Left cardiac atrium (tissue), 4 donors: ENCODE results near the gene CPLX3. TPM values are rescaled to one million over a fixed set of nuclear protein-coding genes. Genes with fewer than 3 reads are reported as not detected.

Source experiments
- ATAC-seq, 2 donors: fragments of 200-7000 bp; cut with Tn5 transposase; one replicate each; pipeline ENCODE4 v1.9.1; 2020; ENCODE audit warnings: mild to moderate bottlenecking in 2 of 2, moderate library complexity in 2 of 2
- DNase-seq: peaks from one replicate; pipeline ENCODE4 v3.0.0-alpha.2; 2020
- intact Hi-C, 2 donors: fragments of 100-400 bp; cut with DNase I; formaldehyde crosslinking; loops; one replicate each; pipeline versions ENCODE4 v1.14.1 to v1.15.1; 2022 to 2023
- total RNA-seq, 2 donors: library from RNA; stranded (reverse); fragmentation: NEBNext Ultra II Directional; extraction: Animal tissue kit (Norgen Biotek cat#: 25700); gene quantifications; one replicate each; pipeline ENCODE4 v1.2.1, GENCODE V29; 2021
- donor health status: DM: no; HTN: yes; CAD: no.
- donor health status: DM: no; HTN: yes; CAD: no; lungs with severe emphysema.
- donor health status: DM: yes; HTN: yes; CAD: no.
- donor health status: Dilated cardiomyopathy.

CPLX3 gene
- total RNA-seq, 2 donors from 2014 or later = 11.0 to 24.5 TPM

GRCh38 chr15:74857082-74857655 is 30.7 kb downstream of the CPLX3 start:
- peak in 1 of 2 donors; percentile 50 for ATAC-seq

GRCh38 chr15:74857671-74858368 is 31.4 kb downstream of the CPLX3 start:
- no peak for ATAC-seq
- DNase-seq = no peak
- intact Hi-C loops = no loop called here

More at GRCh38 chr15:74857082-74857655, 30.7 kb downstream of the CPLX3 start:
- intact Hi-C loops = no loop called here
- no peak for DNase-seq

GRCh38 chr15:74858369-74858740 is 31.9 kb downstream of the CPLX3 start:
- DNase-seq = no peak

DNA sequence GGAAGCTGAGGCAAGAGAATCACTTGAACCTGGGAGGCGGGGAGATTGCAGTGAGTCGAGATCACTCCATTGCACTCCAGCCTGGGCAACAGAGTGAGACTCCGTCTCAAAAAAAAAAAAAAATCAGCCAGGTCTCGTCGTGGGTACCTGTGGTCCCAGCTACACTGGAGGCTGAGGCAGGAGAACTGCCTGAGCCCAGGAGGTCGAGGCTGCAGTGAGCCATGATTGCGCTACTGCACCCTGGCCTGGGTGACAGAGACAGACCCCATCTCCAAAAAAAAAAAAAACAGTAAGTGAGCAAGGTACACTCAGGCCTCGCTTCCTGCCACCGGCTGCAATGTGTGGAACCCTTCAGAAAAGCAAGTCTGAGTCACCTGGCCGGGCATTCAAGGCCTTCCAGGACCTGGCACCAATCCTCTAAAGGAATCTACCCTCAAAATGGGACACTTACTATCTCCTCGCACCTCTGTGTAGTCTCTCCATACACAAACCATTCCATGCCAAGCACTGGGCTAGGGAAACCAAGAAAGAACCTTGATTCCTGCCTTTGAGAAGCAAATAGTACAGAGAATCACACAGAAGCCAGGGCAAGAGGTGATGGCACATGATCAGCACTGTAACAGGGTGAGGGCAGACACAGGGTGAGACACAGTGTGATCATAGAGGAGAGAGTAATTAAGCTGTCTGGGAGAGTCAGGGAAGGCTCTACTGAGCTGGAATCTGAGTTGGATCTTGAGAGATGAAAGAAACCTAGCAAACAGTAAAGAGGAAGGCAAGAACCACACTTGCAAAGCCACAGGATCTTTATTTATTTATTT is 37.0 kb downstream of the CPLX3 start:
- DNase-seq = no peak
- intact Hi-C loops = no loop called here
- ATAC-seq = peak in 1 of 2 donors; percentile 53

More at GRCh38 chr15:74858369-74858740, 31.9 kb downstream of the CPLX3 start:
- ATAC-seq = no peak
- intact Hi-C loops = no loop called here

DNA sequence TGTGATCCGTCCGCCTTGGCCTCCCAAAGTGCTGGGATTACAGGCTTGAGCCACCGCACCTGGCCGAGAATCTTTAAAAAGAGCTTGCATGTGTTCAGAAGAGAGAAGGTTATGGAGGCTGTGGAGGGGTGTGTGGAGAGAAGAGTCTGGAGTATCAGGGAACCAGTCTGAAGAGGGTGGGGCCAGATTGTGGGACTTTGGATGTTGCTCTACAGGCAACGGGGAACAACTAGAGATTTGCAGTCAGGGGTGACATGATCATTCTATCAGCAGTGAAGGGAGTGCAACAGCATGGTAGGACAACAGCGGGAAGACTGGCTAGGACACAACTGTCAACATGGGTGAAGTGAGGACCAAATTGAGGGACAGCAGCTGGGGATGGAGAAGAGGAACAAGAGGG is 37.9 kb downstream of the CPLX3 start:
- no peak for ATAC-seq
- DNase-seq = no peak
- intact Hi-C loops = no loop called here

GRCh38 chr15:74865316-74865715 is 38.9 kb downstream of the CPLX3 start:
- DNase-seq = no peak
- no peak for ATAC-seq
- intact Hi-C loops = no loop called here

DNA sequence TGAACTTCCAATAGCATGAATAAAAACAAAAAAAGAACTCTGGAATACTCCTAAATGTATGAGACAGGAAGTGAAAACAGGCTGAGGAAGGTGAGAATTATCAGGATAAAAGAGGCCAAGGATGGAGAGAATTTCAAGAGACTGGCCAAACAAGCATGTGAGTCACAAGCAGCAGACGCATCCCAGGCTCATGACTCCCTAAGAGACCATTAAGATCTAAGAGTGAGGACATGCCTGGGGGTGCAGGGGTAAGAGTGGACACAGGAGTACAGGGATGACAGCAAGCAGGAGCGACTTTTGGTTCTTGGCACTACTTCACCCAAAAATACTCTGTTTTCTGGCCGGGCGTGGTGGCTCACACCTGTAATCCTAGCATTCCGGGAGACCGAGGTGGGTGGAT is 39.7 kb downstream of the CPLX3 start:
- DNase-seq (no peak), ATAC-seq (peak in 1 of 2 donors; percentile 19)
- intact Hi-C loops = no loop called here

GRCh38 chr15:74867466-74868038 is 41.1 kb downstream of the CPLX3 start:
- ATAC-seq = no peak
- intact Hi-C loops = no loop called here
- DNase-seq = no peak

GRCh38 chr15:74868059-74868458 is 41.6 kb downstream of the CPLX3 start:
- intact Hi-C loops = no loop called here
- ATAC-seq = peak in 1 of 2 donors; percentile 1
- no peak for DNase-seq

- ATAC-seq (peak in 1 of 2 donors; percentile 18), DNase-seq (no peak)
- intact Hi-C loops = no loop called here
Observed at GRCh38 chr15:74869372-74869725, 42.9 kb downstream of the CPLX3 start.

DNA sequence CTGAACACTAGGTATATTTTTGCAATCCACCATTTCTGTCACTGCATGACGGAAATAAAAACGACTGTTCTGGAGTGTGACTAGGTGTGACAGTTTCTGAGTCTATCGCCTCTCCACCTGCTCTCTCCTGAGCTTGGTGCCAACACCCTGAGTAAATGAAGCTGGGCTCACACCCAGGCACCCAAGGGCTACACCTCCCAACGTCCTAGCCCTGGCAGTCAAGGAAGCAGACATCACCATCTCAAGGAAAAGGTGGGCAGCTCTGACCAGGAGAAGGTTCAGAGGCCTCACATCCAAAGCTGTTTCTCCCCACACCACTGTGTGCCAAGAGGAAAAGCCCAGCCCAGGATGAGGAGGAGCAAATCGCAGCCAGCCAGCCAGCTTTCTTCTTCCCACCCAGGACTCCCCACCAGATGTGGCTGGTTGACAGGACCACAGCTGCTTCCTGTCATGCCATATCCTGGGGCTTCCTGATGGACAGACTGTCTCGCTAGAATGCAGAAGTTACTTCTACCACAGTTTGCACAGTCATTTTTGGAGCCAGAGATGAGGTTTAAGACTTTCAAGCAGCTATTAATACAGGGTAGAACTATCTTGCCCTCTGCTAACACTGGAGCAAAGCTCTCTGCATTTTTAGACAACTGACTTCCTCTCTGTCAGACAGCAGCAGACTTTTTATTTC is 43.4 kb downstream of the CPLX3 start:
- ATAC-seq (peak; percentile 50 to 52), DNase-seq (peak; percentile 72)
- intact Hi-C loops = no loop called here

GRCh38 chr15:74870436-74871215 is 44.2 kb downstream of the CPLX3 start:
- intact Hi-C loops = no loop called here
- ATAC-seq (no peak), DNase-seq (no peak)

GRCh38 chr15:74872702-74873035 is 46.2 kb downstream of the CPLX3 start:
- intact Hi-C loops = no loop called here
- no peak for ATAC-seq
- DNase-seq = no peak

- peak; percentile 93 to 96 for ATAC-seq
- intact Hi-C loops = no loop called here
- DNase-seq = peak; percentile 97
Observed at GRCh38 chr15:74873036-74873755, 46.8 kb downstream of the CPLX3 start, which contains the start of gene SCAMP2. TSS of gene SCAMP2 (minus strand) at chr15:74873365. CDS start at chr15:74873255, 110 bp downstream.

- intact Hi-C loops = no loop called here
- ATAC-seq = peak; percentile 5 to 10
Observed at GRCh38 chr15:74873756-74874424, 47.5 kb downstream of the CPLX3 start.

GRCh38 chr15:74878273-74878672 is 51.8 kb downstream of the CPLX3 start:
- DNase-seq = no peak
- intact Hi-C loops = no loop called here
- ATAC-seq = no peak

More at GRCh38 chr15:74873756-74874424, 47.5 kb downstream of the CPLX3 start:
- no peak for DNase-seq
